Trophoblast cell (in vitro differentiated cells and primary cell): Measurements from ENCODE around the gene IL1A.

Source experiments
- DNase-seq, 2 donors: peaks; one replicate each; pipeline ENCODE4 v3.0.0-alpha.2; 2016
- H2AFZ ChIP-seq: 2 replicates; pipeline ENCODE4 v1.6.1; 2013; ENCODE audit warnings: low read length, moderate library complexity, mild to moderate bottlenecking; ENCODE audit not compliant: insufficient read depth, poor library complexity
- H2AK5ac ChIP-seq: 2 replicates; pipeline ENCODE4 v1.6.1; 2013; ENCODE audit warnings: mild to moderate bottlenecking, low read length
- H2BK120ac ChIP-seq: 2 replicates; pipeline ENCODE4 v1.6.1; 2013; ENCODE audit warnings: low read length, mild to moderate bottlenecking, moderate library complexity; ENCODE audit not compliant: insufficient read depth, poor library complexity
- H2BK12ac ChIP-seq: 2 replicates; pipeline ENCODE4 v1.6.1; 2013; ENCODE audit warnings: mild to moderate bottlenecking, low read length, moderate library complexity
- H2BK5ac ChIP-seq: 2 replicates; pipeline ENCODE4 v1.6.1; 2013; ENCODE audit warnings: low read length, low read depth, moderate library complexity, mild to moderate bottlenecking; ENCODE audit not compliant: poor library complexity
- H3K14ac ChIP-seq: 2 replicates; pipeline ENCODE4 v1.6.1; 2013; ENCODE audit warnings: mild to moderate bottlenecking, low read length
- H3K18ac ChIP-seq: 2 replicates; pipeline ENCODE4 v1.6.1; 2013; ENCODE audit warnings: mild to moderate bottlenecking, low read length
- H3K23ac ChIP-seq: 2 replicates; pipeline ENCODE4 v1.6.1; 2013; ENCODE audit warnings: low read length
- H3K27ac ChIP-seq: 2 replicates; pipeline ENCODE4 v1.5.1; 2013; ENCODE audit warnings: low read depth, mild to moderate bottlenecking, inconsistent platforms, low read length, moderate library complexity
- H3K27me3 ChIP-seq: 2 replicates; pipeline ENCODE4 v1.6.1; 2013; ENCODE audit warnings: inconsistent platforms, mild to moderate bottlenecking, low read length, moderate library complexity; ENCODE audit not compliant: insufficient read depth
- H3K36me3 ChIP-seq, 2 experiments: 1 replicate in 1 of 2; 2 replicates in 1 of 2; pipeline ENCODE4 v1.6.1; 2013; ENCODE audit warnings: low read length in 2 of 2, mild to moderate bottlenecking in 2 of 2, moderate library complexity in 1 of 2; ENCODE audit not compliant: insufficient read depth in 2 of 2, control insufficient read depth in 1 of 2
- H3K4ac ChIP-seq: 2 replicates; pipeline ENCODE4 v1.6.1; 2013; ENCODE audit warnings: low read depth, mild to moderate bottlenecking, low read length, moderate library complexity
- H3K4me1 ChIP-seq, 2 experiments: 1 replicate in 1 of 2; 2 replicates in 1 of 2; pipeline ENCODE4 v1.6.1; 2013; ENCODE audit warnings: low read length in 2 of 2, mild to moderate bottlenecking in 2 of 2, moderate library complexity in 1 of 2; ENCODE audit not compliant: insufficient read depth in 2 of 2, control insufficient read depth in 1 of 2
- H3K4me2 ChIP-seq: 2 replicates; pipeline ENCODE4 v1.6.1; 2013; ENCODE audit warnings: inconsistent platforms, mild to moderate bottlenecking, low read length, moderate library complexity
- H3K4me3 ChIP-seq: 2 replicates; pipeline ENCODE4 v1.5.1; 2013; ENCODE audit warnings: mild to moderate bottlenecking, low read depth, low read length, inconsistent platforms
- H3K79me1 ChIP-seq: one replicate; pipeline ENCODE4 v1.6.1; 2013; ENCODE audit warnings: low read length
- H3K79me2 ChIP-seq: 2 replicates; pipeline ENCODE4 v1.6.1; 2013; ENCODE audit warnings: low read length, mild to moderate bottlenecking; ENCODE audit not compliant: control insufficient read depth, insufficient read depth, poor library complexity
- H3K9ac ChIP-seq: 2 replicates; pipeline ENCODE4 v1.6.1; 2013; ENCODE audit warnings: mild to moderate bottlenecking, low read length
- H3K9me3 ChIP-seq: 2 replicates; pipeline ENCODE4 v1.6.1; 2013; ENCODE audit warnings: low read depth, mild to moderate bottlenecking, control low read depth, inconsistent platforms, low read length; ENCODE audit not compliant: insufficient read depth
- H4K12ac ChIP-seq: 2 replicates; pipeline ENCODE4 v1.6.1; 2013; ENCODE audit warnings: low read depth, mild to moderate bottlenecking, low read length, moderate library complexity
- H4K8ac ChIP-seq: 2 replicates; pipeline ENCODE4 v1.6.1; 2013; ENCODE audit warnings: low read depth, mild to moderate bottlenecking, low read length, moderate library complexity
- H4K91ac ChIP-seq: one replicate; pipeline ENCODE4 v1.6.1; 2013; ENCODE audit warnings: low read depth, mild to moderate bottlenecking, low read length, moderate library complexity
- WGBS: extraction: QIAGEN DNeasy Blood & Tissue Kit; methylation state at CpG from one replicate; pipeline ENCODE4 v1.1.7; 2013; ENCODE audit warnings: missing lambda C conversion rate; ENCODE audit not compliant: insufficient read length, insufficient coverage; ENCODE audit errors: extremely low coverage; 5-methylcytosine and 5-hydroxymethylcytosine counted together

Gene IL1A

DNA sequence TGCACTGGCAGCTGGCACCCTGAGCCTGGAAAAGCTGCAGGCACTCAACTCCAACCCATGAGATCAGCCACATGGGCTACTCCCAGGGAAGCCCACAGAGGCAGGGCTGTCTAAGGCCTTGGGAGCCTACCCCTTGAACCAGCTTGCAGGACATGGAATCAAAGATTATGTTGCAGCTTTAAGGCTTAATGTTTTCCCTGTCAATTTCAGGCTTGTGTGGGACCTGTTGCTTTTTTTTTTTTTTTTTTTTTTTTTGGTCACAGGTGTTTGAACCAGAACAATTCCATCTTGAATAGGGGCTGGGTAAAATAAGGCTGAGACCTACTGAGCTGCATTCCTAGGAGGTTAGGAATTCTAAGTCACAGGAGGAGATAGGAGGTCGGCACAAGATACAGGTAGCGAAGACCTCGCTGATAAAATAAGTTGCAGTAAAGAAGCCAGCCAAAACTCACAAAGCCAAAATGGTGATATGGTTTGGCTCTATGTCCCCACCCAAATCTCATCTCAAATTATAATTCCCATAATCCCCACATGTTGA is 7.5 kb upstream of the IL1A start:
- Histone ChIP-seq H3K9ac (no peak overlapping the region), H3K9me3 (peaks cover 4% of the 10 kb centered on the region), H2BK5ac (no peak overlapping the region), H3K14ac (no peak overlapping the region), H2BK120ac (no peak overlapping the region), H2BK12ac (no peak overlapping the region), H3K4ac (no peak overlapping the region), H3K4me1 (peaks cover 3 to 14% of the 10 kb centered on the region in 2 experiments), H3K27ac (no peak overlapping the region), H2AFZ (no peak overlapping the region), H3K18ac (no peak overlapping the region), H3K36me3 (no peaks in the 10 kb centered on the region), H3K79me1 (no peaks in the 10 kb centered on the region), H4K8ac (no peak overlapping the region), H3K23ac (no peak overlapping the region), H3K4me2 (no peak overlapping the region), H3K79me2 (no peaks in the 10 kb centered on the region), H2AK5ac (no peak overlapping the region), H4K12ac (no peak overlapping the region), H4K91ac (no peak overlapping the region), H3K4me3 (no peak overlapping the region), H3K27me3 (no peaks in the 10 kb centered on the region)
- no CpG with 5 or more reads among the region's 3 CpGs for WGBS
- DNase-seq = peak; percentile 58 to 85

GRCh38 chr2:112791019-112791418 is 6.7 kb upstream of the IL1A start:
- Histone ChIP-seq H3K27ac (no peak overlapping the region), H2AK5ac (no peak overlapping the region), H2BK12ac (no peak overlapping the region), H3K9me3 (peaks cover 4% of the 10 kb centered on the region), H3K4ac (no peak overlapping the region), H4K91ac (no peak overlapping the region), H4K8ac (no peak overlapping the region), H3K9ac (no peak overlapping the region), H2BK5ac (no peak overlapping the region), H3K79me1 (no peaks in the 10 kb centered on the region), H3K36me3 (no peaks in the 10 kb centered on the region), H3K79me2 (no peaks in the 10 kb centered on the region), H2AFZ (no peak overlapping the region), H2BK120ac (no peak overlapping the region), H3K14ac (no peak overlapping the region), H3K4me2 (no peak overlapping the region), H3K27me3 (no peaks in the 10 kb centered on the region), H3K4me1 (peaks cover 3 to 14% of the 10 kb centered on the region in 2 experiments), H3K18ac (no peak overlapping the region), H4K12ac (no peak overlapping the region), H3K4me3 (no peak overlapping the region), H3K23ac (no peak overlapping the region)
- DNase-seq = peak; percentile 33 to 69
- WGBS = no CpG with 5 or more reads among the region's 3 CpGs

- no peaks in the 10 kb centered on the region for H3K36me3 ChIP-seq
- H2BK120ac ChIP-seq = no peak overlapping the region
- H4K91ac ChIP-seq = no peak overlapping the region
- H3K27me3 ChIP-seq = no peaks in the 10 kb centered on the region
- H2BK5ac ChIP-seq = no peak overlapping the region
- H3K18ac ChIP-seq = no peak overlapping the region
- peaks cover 3 to 12% of the 10 kb centered on the region in 2 experiments for H3K4me1 ChIP-seq
- no peak overlapping the region for H3K14ac ChIP-seq
- H3K9ac ChIP-seq = no peak overlapping the region
- H4K8ac ChIP-seq = no peak overlapping the region
- no peak overlapping the region for H3K4ac ChIP-seq
- H3K27ac ChIP-seq = no peak overlapping the region
- no peak overlapping the region for H4K12ac ChIP-seq
- no peak overlapping the region for H3K4me3 ChIP-seq
- H3K79me2 ChIP-seq = no peaks in the 10 kb centered on the region
- no CpG with 5 or more reads among the region's 5 CpGs for WGBS
- DNase-seq = peak; percentile 47 to 62
- H3K23ac ChIP-seq = no peak overlapping the region
- H2AFZ ChIP-seq = no peak overlapping the region
- H2AK5ac ChIP-seq = no peak overlapping the region
- H3K4me2 ChIP-seq = no peak overlapping the region
- no peaks in the 10 kb centered on the region for H3K79me1 ChIP-seq
- H3K9me3 ChIP-seq = peaks cover 4% of the 10 kb centered on the region
- H2BK12ac ChIP-seq = no peak overlapping the region
Observed at GRCh38 chr2:112790305-112790704, 6.0 kb upstream of the IL1A start.

DNA sequence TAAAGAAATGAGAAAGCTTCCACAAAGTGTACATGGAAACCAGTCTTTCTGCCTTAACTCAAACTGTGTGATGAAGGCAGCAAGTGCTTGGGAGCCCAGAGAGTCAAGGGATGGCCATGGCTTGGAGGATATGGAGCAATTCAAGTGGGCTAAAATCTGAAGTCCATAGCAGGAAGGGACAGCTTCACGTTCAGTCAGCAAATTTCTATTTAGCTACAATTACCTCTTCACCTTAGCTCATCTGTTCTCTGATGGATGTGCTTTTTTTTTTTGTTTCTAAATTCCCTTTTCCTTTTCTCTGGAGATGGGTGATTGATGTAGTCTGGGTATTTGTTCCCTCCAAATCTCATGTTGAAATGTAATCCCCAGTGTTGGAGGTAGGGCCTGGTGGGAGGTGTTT is 4.9 kb upstream of the IL1A start:
- peaks cover 3 to 10% of the 10 kb centered on the region in 2 experiments for H3K4me1 ChIP-seq
- H3K4ac ChIP-seq = no peak overlapping the region
- H2BK5ac ChIP-seq = no peak overlapping the region
- H4K12ac ChIP-seq = no peak overlapping the region
- H3K9me3 ChIP-seq = peaks cover 4% of the 10 kb centered on the region
- H3K9ac ChIP-seq = no peak overlapping the region
- H3K14ac ChIP-seq = no peak overlapping the region
- no peak overlapping the region for H2AK5ac ChIP-seq
- no peak overlapping the region for H2BK12ac ChIP-seq
- no peak overlapping the region for H2BK120ac ChIP-seq
- no peak for DNase-seq
- no peak overlapping the region for H3K4me3 ChIP-seq
- no peak overlapping the region for H4K91ac ChIP-seq
- no peaks in the 10 kb centered on the region for H3K79me1 ChIP-seq
- H3K4me2 ChIP-seq = no peak overlapping the region
- H3K18ac ChIP-seq = no peak overlapping the region
- no peaks in the 10 kb centered on the region for H3K27me3 ChIP-seq
- WGBS = no CpG with 5 or more reads among the region's 1 CpG
- no peak overlapping the region for H3K23ac ChIP-seq
- no peak overlapping the region for H4K8ac ChIP-seq
- no peak overlapping the region for H2AFZ ChIP-seq
- H3K79me2 ChIP-seq = no peaks in the 10 kb centered on the region
- no peak overlapping the region for H3K27ac ChIP-seq
- no peaks in the 10 kb centered on the region for H3K36me3 ChIP-seq
